GM12878 (cell line): ENCODE measurements around the gene MTHFD1. TPM values are rescaled to one million over a fixed set of nuclear protein-coding genes. Genes with fewer than 3 reads are reported as not detected.

Source experiments
- CBX5 ChIP-seq: sonication (generic); IDR thresholded peaks from 2 replicates; pipeline ENCODE4 v1.6.1; 2016; ENCODE audit warnings: low read depth, moderate library complexity, mild to moderate bottlenecking, inconsistent platforms
- ESRRA ChIP-seq: IDR thresholded peaks from 2 replicates; pipeline ENCODE4 v1.6.1; 2012; ENCODE audit warnings: mild to moderate bottlenecking, low read length, improper control_type of control experiment
- EZH2 ChIP-seq: IDR thresholded peaks from 2 replicates; pipeline ENCODE4 v1.6.1; 2012; ENCODE audit warnings: low read depth, mild to moderate bottlenecking, control low read depth, inconsistent platforms, low read length, borderline replicate concordance; ENCODE audit not compliant: control insufficient read depth
- FOXK2 ChIP-seq: fragments of 450-650 bp; IDR thresholded peaks from 2 replicates; pipeline ENCODE4 v1.6.1; 2017; ENCODE audit warnings: mild to moderate bottlenecking, moderate library complexity
- JUND ChIP-seq: IDR thresholded peaks from 2 replicates; pipeline ENCODE4 v1.6.1; 2012; ENCODE audit warnings: low read depth, mild to moderate bottlenecking, low read length, improper control_type of control experiment, moderate library complexity
- LARP7 ChIP-seq: fragments of 450-650 bp; IDR thresholded peaks from 2 replicates; pipeline ENCODE4 v1.6.1; 2017; ENCODE audit warnings: mild to moderate bottlenecking
- MTA2 ChIP-seq: fragments of 450-650 bp; IDR thresholded peaks from 2 replicates; pipeline ENCODE4 v1.6.1; 2016; ENCODE audit warnings: low read depth, mild to moderate bottlenecking, moderate library complexity
- MYC ChIP-seq: IDR thresholded peaks from 2 replicates; pipeline ENCODE4 v1.6.1; 2011; ENCODE audit warnings: mild to moderate bottlenecking, low read length, moderate library complexity, inconsistent platforms; ENCODE audit not compliant: insufficient read depth, insufficient replicate concordance, insufficient read length, severe bottlenecking
- NFIC ChIP-seq: IDR thresholded peaks from 2 replicates; pipeline ENCODE4 v1.6.1; 2012; ENCODE audit warnings: low read depth, mild to moderate bottlenecking, inconsistent platforms, low read length, moderate library complexity
- NFYB ChIP-seq: IDR thresholded peaks from 2 replicates; pipeline ENCODE4 v1.6.1; 2011; ENCODE audit warnings: low read depth, mild to moderate bottlenecking, low read length, improper control_type of control experiment, moderate library complexity; ENCODE audit not compliant: insufficient read depth
- POLR2AphosphoS5 ChIP-seq: IDR thresholded peaks from 2 replicates; pipeline ENCODE4 v1.6.1; 2011; ENCODE audit warnings: mild to moderate bottlenecking, low read length, inconsistent platforms
- RAD51 ChIP-seq: fragments of 450-650 bp; IDR thresholded peaks from 2 replicates; pipeline ENCODE4 v1.6.1; 2016; ENCODE audit warnings: moderate library complexity, mild to moderate bottlenecking, inconsistent platforms
- RB1 ChIP-seq: fragments of 450-650 bp; formaldehyde crosslinking; IDR thresholded peaks from 2 replicates; pipeline ENCODE4 v1.6.1; 2017; ENCODE audit warnings: mild to moderate bottlenecking, borderline replicate concordance
- RELA ChIP-seq: fragments of 450-650 bp; IDR thresholded peaks from 2 replicates; pipeline ENCODE4 v1.8.0; 2014; ENCODE audit warnings: borderline replicate concordance; ENCODE audit not compliant: partially characterized antibody
- RFX5 ChIP-seq: IDR thresholded peaks from 2 replicates; pipeline ENCODE4 v1.6.1; 2011; ENCODE audit warnings: low read depth, low read length, improper control_type of control experiment
- SMAD1 ChIP-seq: fragments of 450-650 bp; IDR thresholded peaks from 2 replicates; pipeline ENCODE4 v1.6.1; 2018; ENCODE audit warnings: mild to moderate bottlenecking, low read depth; ENCODE audit not compliant: partially characterized antibody
- SMARCA5 ChIP-seq: fragments of 450-650 bp; IDR thresholded peaks from 2 replicates; pipeline ENCODE4 v1.6.1; 2017; ENCODE audit warnings: mild to moderate bottlenecking
- SPI1 ChIP-seq: IDR thresholded peaks from 2 replicates; pipeline ENCODE4 v1.6.1; 2011; ENCODE audit warnings: low read depth, mild to moderate bottlenecking, low read length, moderate library complexity, borderline replicate concordance; ENCODE audit not compliant: insufficient read depth
- TAF1 ChIP-seq: IDR thresholded peaks from 2 replicates; pipeline ENCODE4 v1.6.1; 2011; ENCODE audit warnings: mild to moderate bottlenecking, low read depth, low read length, borderline replicate concordance
- ZNF217 ChIP-seq: fragments of 450-650 bp; IDR thresholded peaks from 2 replicates; pipeline ENCODE4 v1.6.1; 2017; ENCODE audit warnings: antibody characterized with exemption, mild to moderate bottlenecking
- ZZZ3 ChIP-seq: IDR thresholded peaks from 2 replicates; pipeline ENCODE4 v1.6.1; 2011; ENCODE audit warnings: low read depth; ENCODE audit not compliant: control insufficient read depth, insufficient read length
- polyA plus RNA-seq, 11 experiments: library from polyadenylated mRNA; depleted of rRNA in 4 of 11; unstranded in 6 of 11; stranded (reverse) in 5 of 11; fragments of >200 nt; fragmentation: Nextera tagmentation in 4 of 11; fragmentation: Illumina TruSeq in 1 of 11; extraction: Ambion mirVana in 4 of 11; extraction: Trizol in 1 of 11; gene quantifications; 1 replicate in 1 of 11; 2 replicates in 10 of 11; pipeline versions ENCODE4 v1.2.1 to v1.2.3, GENCODE V29; 2011 to 2016; ENCODE audit warnings: inconsistent platforms in 2 of 11, missing spikeins in 2 of 11, low read depth in 1 of 11
- total RNA-seq, 4 experiments: library from RNA; depleted of rRNA in 3 of 4; stranded (reverse); fragments of >200 nt in 3 of 4; fragmentation: Illumina TruSeq in 1 of 4; extraction: Trizol in 1 of 4; gene quantifications; 2 replicates each; pipeline versions ENCODE4 v1.2.1 to v1.2.3, GENCODE V29; 2013 to 2021
- TF ChIP-seq, protein P1 (sequence below): fragments of 450-650 bp; IDR thresholded peaks from 2 replicates; pipeline ENCODE4 v1.6.1; 2017; ENCODE audit warnings: antibody characterized with exemption, mild to moderate bottlenecking, moderate library complexity
- TF ChIP-seq, protein P2 (sequence below), 3 experiments: IDR thresholded peaks in 2 of 3; conservative IDR thresholded peaks in 1 of 3; 2 replicates each; pipeline ENCODE4 v1.5.1; 2011; ENCODE audit warnings: low read depth in 3 of 3, low read length in 3 of 3, mild to moderate bottlenecking in 3 of 3, control low read depth in 2 of 3, moderate library complexity in 2 of 3, inconsistent platforms in 1 of 3, mixed read lengths in 1 of 3; ENCODE audit not compliant: control insufficient read depth in 2 of 3, insufficient read depth in 1 of 3; ENCODE audit errors: extremely low read depth in 1 of 3
- TF ChIP-seq, protein P3 (sequence below): IDR thresholded peaks from 2 replicates; pipeline ENCODE4 v1.6.1; 2011; ENCODE audit warnings: low read depth, mild to moderate bottlenecking, low read length, moderate library complexity, borderline replicate concordance; ENCODE audit errors: extremely low read depth
- TF ChIP-seq, protein P4 (sequence below): IDR thresholded peaks from 2 replicates; pipeline ENCODE4 v1.6.1; 2011; ENCODE audit warnings: low read depth, low read length, improper control_type of control experiment, borderline replicate concordance

The MTHFD1 gene
- total and polyA plus RNA-seq, 10 of the 15 experiments (the other 5 are each of a cell fraction or from before 2014, with no cell fraction given): 99.3 to 310 (median 173) TPM

DNA sequence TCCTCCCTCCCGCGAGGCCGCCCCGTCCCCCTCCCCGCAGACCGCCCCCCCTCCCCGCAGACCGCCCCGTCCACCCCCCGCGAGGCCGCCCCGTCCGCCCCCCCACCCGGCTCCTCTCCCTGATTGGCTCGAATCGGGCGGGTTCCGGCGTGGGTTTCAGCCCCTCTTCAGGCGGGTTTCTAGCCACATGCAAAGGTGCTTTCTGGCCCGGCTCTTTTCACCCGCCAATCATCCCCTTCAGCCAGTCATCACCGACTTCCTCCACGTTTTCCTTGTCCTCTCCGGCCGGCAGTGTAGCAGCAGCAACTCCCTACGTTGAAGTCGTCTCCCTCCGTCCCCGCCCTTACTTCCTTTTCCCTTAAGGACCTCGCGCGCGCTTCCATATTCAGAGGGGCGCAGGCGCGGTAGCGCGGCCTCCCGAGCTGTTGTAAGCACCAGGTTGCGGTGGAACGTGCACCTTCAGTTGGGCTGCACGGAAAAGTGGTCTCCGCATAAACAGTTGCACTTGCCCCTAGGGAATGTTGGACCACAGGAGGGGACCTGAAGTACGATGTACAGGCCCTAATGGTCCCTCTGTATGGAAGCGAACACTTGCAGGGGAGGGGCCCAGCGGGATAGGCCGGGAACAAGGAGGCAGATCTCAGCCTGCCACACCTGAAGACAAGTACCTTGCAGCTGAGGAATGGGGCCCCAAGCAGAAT, 49.4 kb upstream of the MTHFD1 start (continued):
- TF ChIP-seq RFX5: peak; percentile 44; the same call in 1 of the 2 replicates
- peak; percentile 31; the same call in 1 of the 2 replicates for TF ChIP-seq TAF1
- no peak for TF ChIP-seq RAD51
- TF ChIP-seq, protein P1, sequence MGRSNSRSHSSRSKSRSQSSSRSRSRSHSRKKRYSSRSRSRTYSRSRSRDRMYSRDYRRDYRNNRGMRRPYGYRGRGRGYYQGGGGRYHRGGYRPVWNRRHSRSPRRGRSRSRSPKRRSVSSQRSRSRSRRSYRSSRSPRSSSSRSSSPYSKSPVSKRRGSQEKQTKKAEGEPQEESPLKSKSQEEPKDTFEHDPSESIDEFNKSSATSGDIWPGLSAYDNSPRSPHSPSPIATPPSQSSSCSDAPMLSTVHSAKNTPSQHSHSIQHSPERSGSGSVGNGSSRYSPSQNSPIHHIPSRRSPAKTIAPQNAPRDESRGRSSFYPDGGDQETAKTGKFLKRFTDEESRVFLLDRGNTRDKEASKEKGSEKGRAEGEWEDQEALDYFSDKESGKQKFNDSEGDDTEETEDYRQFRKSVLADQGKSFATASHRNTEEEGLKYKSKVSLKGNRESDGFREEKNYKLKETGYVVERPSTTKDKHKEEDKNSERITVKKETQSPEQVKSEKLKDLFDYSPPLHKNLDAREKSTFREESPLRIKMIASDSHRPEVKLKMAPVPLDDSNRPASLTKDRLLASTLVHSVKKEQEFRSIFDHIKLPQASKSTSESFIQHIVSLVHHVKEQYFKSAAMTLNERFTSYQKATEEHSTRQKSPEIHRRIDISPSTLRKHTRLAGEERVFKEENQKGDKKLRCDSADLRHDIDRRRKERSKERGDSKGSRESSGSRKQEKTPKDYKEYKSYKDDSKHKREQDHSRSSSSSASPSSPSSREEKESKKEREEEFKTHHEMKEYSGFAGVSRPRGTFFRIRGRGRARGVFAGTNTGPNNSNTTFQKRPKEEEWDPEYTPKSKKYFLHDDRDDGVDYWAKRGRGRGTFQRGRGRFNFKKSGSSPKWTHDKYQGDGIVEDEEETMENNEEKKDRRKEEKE: no peak
- TF ChIP-seq MTA2: 0 out of 2 replicates have a peak, but pooled peaks have one; percentile 12
- TF ChIP-seq SMARCA5: peak; percentile 45; the same call in 1 of the 2 replicates
- no peak for TF ChIP-seq JUND
- TF ChIP-seq RELA: no peak
- TF ChIP-seq, protein P2, sequence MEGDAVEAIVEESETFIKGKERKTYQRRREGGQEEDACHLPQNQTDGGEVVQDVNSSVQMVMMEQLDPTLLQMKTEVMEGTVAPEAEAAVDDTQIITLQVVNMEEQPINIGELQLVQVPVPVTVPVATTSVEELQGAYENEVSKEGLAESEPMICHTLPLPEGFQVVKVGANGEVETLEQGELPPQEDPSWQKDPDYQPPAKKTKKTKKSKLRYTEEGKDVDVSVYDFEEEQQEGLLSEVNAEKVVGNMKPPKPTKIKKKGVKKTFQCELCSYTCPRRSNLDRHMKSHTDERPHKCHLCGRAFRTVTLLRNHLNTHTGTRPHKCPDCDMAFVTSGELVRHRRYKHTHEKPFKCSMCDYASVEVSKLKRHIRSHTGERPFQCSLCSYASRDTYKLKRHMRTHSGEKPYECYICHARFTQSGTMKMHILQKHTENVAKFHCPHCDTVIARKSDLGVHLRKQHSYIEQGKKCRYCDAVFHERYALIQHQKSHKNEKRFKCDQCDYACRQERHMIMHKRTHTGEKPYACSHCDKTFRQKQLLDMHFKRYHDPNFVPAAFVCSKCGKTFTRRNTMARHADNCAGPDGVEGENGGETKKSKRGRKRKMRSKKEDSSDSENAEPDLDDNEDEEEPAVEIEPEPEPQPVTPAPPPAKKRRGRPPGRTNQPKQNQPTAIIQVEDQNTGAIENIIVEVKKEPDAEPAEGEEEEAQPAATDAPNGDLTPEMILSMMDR (IDR thresholded peaks at IDR 0.05 in 2 of 3, conservative IDR thresholded peaks at IDR 0.05 in 1 of 3; ENCODE audit: control insufficient read depth in 2 of 3, extremely low read depth in 1 of 3, insufficient read depth in 1 of 3, low read depth in 3 of 3, low read length in 3 of 3): no peak
- no peak for TF ChIP-seq ESRRA
- TF ChIP-seq ZNF217: no peak
- no peak for TF ChIP-seq SPI1
- TF ChIP-seq LARP7: 0 out of 2 replicates have a peak, but pooled peaks have one; percentile 67
- no peak; the same call in 1 of the 2 replicates for TF ChIP-seq POLR2AphosphoS5
- TF ChIP-seq MYC: no peak
- TF ChIP-seq ZZZ3: no peak
- TF ChIP-seq RB1: peak; percentile 86; the same call in 1 of the 2 replicates
- TF ChIP-seq, protein P3, sequence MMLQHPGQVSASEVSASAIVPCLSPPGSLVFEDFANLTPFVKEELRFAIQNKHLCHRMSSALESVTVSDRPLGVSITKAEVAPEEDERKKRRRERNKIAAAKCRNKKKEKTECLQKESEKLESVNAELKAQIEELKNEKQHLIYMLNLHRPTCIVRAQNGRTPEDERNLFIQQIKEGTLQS: no peak
- TF ChIP-seq, protein P4, sequence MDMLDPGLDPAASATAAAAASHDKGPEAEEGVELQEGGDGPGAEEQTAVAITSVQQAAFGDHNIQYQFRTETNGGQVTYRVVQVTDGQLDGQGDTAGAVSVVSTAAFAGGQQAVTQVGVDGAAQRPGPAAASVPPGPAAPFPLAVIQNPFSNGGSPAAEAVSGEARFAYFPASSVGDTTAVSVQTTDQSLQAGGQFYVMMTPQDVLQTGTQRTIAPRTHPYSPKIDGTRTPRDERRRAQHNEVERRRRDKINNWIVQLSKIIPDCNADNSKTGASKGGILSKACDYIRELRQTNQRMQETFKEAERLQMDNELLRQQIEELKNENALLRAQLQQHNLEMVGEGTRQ: no peak; the same call in 1 of the 2 replicates
- no peak for TF ChIP-seq CBX5
- no peak for TF ChIP-seq SMAD1
- TF ChIP-seq NFIC: no peak
- no peak for TF ChIP-seq EZH2
- peak; percentile 77; the same call in 1 of the 2 replicates for TF ChIP-seq NFYB
- peak; percentile 58 for TF ChIP-seq FOXK2
